ENCODE results near the gene USP54.

USP54 gene

DNA sequence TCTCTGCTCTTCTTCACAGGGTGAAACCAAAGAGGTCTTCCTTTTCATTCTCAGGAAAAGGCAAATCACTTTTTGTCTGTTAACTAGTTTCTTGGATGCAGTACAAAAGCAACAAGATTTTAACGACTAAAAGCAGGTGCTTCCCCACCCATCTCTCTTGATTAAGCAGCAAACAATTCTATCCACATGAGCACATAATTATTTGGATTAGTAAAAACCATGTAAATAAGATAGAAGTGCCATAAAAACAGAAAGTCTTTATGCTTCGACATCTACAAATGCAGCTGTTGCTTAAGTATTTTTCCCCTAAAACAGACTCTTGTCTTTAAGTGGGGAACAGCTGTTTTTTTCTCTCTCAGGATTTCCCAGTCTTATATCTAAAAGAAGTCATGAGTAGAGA, 37.4 kb downstream of the USP54 start:
- Histone ChIP-seq H3K36me3 (ENCODE audit: control insufficient read depth, insufficient read depth, low read length) (no peaks in the 10 kb centered on the region), H3K4me3 (ENCODE audit: low read depth, low read length) (no peak overlapping the region), H3K27me3 (ENCODE audit: control insufficient read depth, insufficient read depth, low read length) (no peaks in the 10 kb centered on the region), H3K4me1 (ENCODE audit: control insufficient read depth, insufficient read depth, low read length) (no peaks in the 10 kb centered on the region), H3K9ac (ENCODE audit: low read depth, low read length) (no peak overlapping the region), H3K9me3 (ENCODE audit: control insufficient read depth, insufficient read depth, low read length) (no peaks in the 10 kb centered on the region)

DNA sequence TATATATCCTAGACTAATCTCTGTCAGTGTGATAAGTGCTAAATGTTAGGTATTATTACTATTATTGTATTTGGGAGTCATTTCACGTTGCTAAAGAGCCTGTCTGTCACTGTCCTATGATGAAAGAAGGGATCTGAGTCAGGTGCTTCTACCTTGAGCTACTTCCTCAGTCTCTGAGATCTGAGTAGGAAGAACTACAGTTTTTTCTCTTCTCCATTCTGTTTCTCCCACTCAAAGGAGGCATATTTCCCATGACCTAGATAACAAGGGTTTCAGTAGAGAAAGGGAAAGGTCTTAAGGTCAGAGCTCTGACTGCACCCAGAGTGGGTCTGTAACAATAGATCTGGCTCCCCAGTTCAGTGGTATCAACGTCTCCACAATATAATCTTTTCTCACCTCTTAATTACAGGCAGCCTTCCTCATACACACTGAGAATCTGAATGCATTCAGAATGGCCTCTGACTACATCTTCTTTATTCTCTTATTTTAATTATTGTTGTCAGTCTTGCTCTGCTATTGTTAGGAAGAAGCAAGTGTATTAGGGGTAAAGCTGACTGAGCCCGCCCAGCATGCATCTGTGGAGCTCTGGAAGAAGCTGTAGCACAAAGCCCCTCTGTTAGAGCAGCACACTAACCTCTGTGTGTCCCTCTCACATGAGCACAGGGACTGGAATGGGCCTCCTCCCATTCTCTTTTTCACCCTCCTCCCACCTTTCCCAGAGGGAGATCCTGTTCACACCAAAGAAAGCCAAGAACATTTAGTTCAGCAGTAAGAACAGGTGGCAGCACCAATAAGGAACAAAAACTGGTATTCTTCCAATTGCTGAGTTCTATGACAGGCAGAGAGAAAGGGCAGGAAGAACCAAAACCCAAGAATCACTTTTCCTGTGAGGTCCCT, 38.1 kb downstream of the USP54 start:
- no peaks in the 10 kb centered on the region for H3K36me3 ChIP-seq (ENCODE audit: control insufficient read depth, insufficient read depth, low read length)
- no peak overlapping the region for H3K4me3 ChIP-seq (ENCODE audit: low read depth, low read length)
- H3K4me1 ChIP-seq (ENCODE audit: control insufficient read depth, insufficient read depth, low read length) = no peaks in the 10 kb centered on the region
- no peaks in the 10 kb centered on the region for H3K27me3 ChIP-seq (ENCODE audit: control insufficient read depth, insufficient read depth, low read length)
- H3K9me3 ChIP-seq (ENCODE audit: control insufficient read depth, insufficient read depth, low read length) = no peaks in the 10 kb centered on the region
- H3K9ac ChIP-seq (ENCODE audit: low read depth, low read length) = no peak overlapping the region

DNA sequence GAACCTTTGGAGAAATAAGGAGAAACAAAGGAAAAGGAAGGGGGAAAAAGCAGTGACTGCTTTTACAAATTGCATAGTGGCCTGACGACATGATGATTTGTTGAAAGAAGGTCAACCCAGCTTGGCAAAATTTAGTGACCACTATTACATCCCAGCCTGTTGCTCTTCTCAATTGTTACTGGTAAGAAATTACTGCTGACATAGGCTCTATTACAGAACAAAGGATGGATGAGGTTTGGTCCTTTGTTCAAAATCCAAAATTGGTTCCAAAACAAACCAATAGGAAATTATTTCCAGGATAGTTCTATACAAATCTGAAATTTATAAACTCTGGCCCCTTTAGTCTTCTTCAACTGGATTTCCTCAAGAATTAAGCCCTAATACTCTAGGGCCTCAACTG, 39.6 kb downstream of the USP54 start:
- no peaks in the 10 kb centered on the region for H3K9me3 ChIP-seq (ENCODE audit: control insufficient read depth, insufficient read depth, low read length)
- no peaks in the 10 kb centered on the region for H3K36me3 ChIP-seq (ENCODE audit: control insufficient read depth, insufficient read depth, low read length)
- no peak overlapping the region for H3K4me3 ChIP-seq (ENCODE audit: low read depth, low read length)
- no peaks in the 10 kb centered on the region for H3K27me3 ChIP-seq (ENCODE audit: control insufficient read depth, insufficient read depth, low read length)
- H3K9ac ChIP-seq (ENCODE audit: low read depth, low read length) = no peak overlapping the region
- H3K4me1 ChIP-seq (ENCODE audit: control insufficient read depth, insufficient read depth, low read length) = no peaks in the 10 kb centered on the region

DNA sequence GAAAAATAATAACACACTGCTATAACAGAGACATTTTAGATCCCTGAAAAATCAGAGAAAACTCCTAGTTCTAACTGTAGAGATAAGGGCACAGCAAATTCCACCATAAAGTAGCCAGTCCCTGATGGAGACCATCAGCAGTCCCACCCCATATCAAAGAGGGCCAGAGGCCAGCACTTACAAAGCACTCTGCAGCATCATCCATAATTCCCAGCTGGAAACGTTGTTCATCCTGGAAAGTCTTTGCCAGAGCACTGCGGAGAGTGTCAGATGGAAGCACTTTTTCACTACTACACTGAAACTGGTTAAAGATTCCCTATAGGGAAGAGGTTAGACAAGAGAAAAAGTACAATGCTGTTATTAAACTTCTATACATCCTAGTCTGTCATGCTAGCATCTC, 45.8 kb downstream of the USP54 start:
- Histone ChIP-seq H3K9me3 (ENCODE audit: control insufficient read depth, insufficient read depth, low read length) (no peaks in the 10 kb centered on the region), H3K9ac (ENCODE audit: low read depth, low read length) (no peak overlapping the region), H3K36me3 (ENCODE audit: control insufficient read depth, insufficient read depth, low read length) (no peaks in the 10 kb centered on the region), H3K4me3 (ENCODE audit: low read depth, low read length) (no peak overlapping the region), H3K4me1 (ENCODE audit: control insufficient read depth, insufficient read depth, low read length) (no peaks in the 10 kb centered on the region), H3K27me3 (ENCODE audit: control insufficient read depth, insufficient read depth, low read length) (no peaks in the 10 kb centered on the region)

DNA sequence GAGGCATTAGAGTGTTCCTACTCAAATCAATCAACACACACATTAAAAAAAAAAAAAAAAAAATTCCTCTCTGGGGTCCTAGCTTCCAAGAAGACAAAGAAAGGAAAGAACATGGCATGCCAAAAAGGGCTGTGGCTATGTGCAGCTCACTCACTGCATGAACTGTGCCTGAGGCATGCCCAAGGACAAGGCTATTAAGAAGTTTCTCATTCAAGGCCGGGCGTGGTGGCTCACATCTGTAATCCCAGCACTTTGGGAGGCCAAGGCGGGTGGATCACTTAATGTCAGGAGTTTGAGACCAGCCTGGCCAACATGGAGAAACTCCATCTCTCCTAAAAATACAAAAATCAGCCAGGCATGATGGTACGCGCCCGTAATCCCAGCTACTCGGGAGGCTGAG, 53.4 kb downstream of the USP54 start:
- H3K9me3 ChIP-seq (ENCODE audit: control insufficient read depth, insufficient read depth, low read length) = no peaks in the 10 kb centered on the region
- no peak overlapping the region for H3K4me3 ChIP-seq (ENCODE audit: low read depth, low read length)
- H3K4me1 ChIP-seq (ENCODE audit: control insufficient read depth, insufficient read depth, low read length) = no peaks in the 10 kb centered on the region
- peak overlapping the region; percentile 3 for H3K9ac ChIP-seq (ENCODE audit: low read depth, low read length)
- no peaks in the 10 kb centered on the region for H3K36me3 ChIP-seq (ENCODE audit: control insufficient read depth, insufficient read depth, low read length)
- no peaks in the 10 kb centered on the region for H3K27me3 ChIP-seq (ENCODE audit: control insufficient read depth, insufficient read depth, low read length)

DNA sequence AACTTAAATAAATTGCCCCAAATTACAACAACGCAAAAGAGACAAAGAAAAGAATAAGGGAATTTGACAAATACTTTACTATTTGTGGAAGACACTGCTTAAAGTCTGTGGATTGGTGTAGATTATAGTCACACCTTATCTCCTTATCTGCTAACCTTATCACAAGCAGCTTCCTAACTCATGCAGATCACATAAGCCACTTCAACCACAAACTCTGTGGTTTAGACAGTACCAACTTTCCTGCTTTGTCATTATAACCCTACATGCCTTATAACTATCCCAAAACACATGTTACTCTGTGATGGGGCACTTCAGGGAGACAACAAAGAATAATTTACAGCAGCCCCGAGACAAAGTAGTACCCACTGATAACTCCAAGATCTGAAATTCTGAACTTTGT, 53.9 kb downstream of the USP54 start:
- Histone ChIP-seq H3K9me3 (ENCODE audit: control insufficient read depth, insufficient read depth, low read length) (no peaks in the 10 kb centered on the region), H3K36me3 (ENCODE audit: control insufficient read depth, insufficient read depth, low read length) (no peaks in the 10 kb centered on the region), H3K27me3 (ENCODE audit: control insufficient read depth, insufficient read depth, low read length) (no peaks in the 10 kb centered on the region), H3K4me3 (ENCODE audit: low read depth, low read length) (no peak overlapping the region), H3K9ac (ENCODE audit: low read depth, low read length) (peak overlapping the region; percentile 3), H3K4me1 (ENCODE audit: control insufficient read depth, insufficient read depth, low read length) (no peaks in the 10 kb centered on the region)

DNA sequence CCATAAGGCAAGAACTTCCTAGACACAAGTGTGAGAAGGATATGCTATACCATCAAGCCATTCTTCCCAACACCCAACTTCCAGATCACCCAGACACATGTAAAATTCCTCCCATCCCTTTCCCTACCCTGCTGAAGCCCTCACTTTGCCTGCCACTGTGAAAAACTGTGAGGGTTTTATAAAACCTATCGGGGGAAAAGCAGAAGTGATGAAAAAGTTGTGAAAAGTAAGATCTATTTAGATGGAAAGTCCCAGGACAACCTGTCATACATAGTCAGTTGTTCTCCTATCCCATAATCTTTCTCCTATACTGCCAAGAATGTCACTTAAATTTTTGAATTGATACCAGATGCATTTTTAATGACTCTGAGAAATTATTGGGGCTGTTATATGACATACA, 56.3 kb downstream of the USP54 start:
- H3K27me3 ChIP-seq (ENCODE audit: control insufficient read depth, insufficient read depth, low read length) = no peaks in the 10 kb centered on the region
- H3K36me3 ChIP-seq (ENCODE audit: control insufficient read depth, insufficient read depth, low read length) = no peaks in the 10 kb centered on the region
- H3K9me3 ChIP-seq (ENCODE audit: control insufficient read depth, insufficient read depth, low read length) = no peaks in the 10 kb centered on the region
- no peak overlapping the region for H3K4me3 ChIP-seq (ENCODE audit: low read depth, low read length)
- H3K4me1 ChIP-seq (ENCODE audit: control insufficient read depth, insufficient read depth, low read length) = no peaks in the 10 kb centered on the region
- H3K9ac ChIP-seq (ENCODE audit: low read depth, low read length) = no peak overlapping the region

DNA sequence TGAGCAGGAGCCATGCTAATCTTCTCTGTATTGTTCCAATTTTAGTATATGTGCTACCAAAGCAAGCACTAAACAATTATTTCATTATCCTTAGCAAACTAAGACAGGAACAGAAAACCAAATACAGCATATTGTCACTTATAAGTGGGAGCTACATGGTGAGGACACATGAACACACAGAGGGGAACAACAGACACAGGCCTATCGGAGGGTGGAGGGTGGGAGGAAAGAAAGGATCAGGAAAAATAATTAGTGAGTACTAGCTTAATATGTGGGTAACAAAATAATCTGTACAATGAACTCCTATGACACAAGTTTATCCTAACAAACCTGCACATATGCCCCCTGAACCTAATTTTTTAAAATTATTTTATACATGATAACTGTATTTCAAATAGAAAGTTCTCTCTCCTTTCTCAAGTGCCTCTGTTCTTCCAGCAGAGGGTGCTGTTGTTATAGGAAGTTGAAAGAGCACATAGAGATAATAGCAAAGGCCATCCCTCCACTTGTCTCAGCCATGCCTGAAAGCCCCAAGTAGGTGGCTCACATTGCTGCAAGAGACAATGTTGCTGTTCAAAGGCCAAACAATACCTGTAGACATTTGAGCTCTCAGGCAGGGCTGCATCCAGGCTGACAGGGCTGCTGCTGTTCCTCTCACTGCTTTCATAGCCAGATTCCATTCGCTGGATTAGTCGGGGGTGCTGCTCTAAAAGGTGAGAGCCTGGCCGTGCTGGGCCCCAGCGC, 61.9 kb downstream of the USP54 start:
- Histone ChIP-seq H3K4me1 (ENCODE audit: control insufficient read depth, insufficient read depth, low read length) (no peaks in the 10 kb centered on the region), H3K27me3 (ENCODE audit: control insufficient read depth, insufficient read depth, low read length) (no peaks in the 10 kb centered on the region), H3K36me3 (ENCODE audit: control insufficient read depth, insufficient read depth, low read length) (no peaks in the 10 kb centered on the region), H3K9me3 (ENCODE audit: control insufficient read depth, insufficient read depth, low read length) (no peaks in the 10 kb centered on the region), H3K9ac (ENCODE audit: low read depth, low read length) (no peak overlapping the region), H3K4me3 (ENCODE audit: low read depth, low read length) (no peak overlapping the region)

DNA sequence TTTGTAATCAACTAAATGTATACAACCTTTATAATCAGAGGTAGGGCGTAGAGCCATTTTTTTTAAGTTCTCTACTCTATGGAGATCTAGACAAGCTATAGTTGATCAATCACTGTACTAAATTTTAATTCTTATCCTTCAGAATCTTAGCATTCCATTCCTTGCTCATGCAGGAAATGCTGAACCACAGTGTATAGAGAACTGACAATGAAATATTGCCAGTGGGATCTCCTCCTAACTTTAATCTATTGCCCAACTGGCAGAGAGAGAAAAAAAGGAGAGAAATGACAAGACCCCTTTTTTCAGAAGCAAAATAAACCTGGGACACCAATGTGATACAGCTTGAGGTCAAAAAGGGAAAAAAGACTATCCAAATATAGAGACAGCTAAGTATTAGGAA, 68.9 kb downstream of the USP54 start:
- peaks cover 9% of the 10 kb centered on the region for H3K36me3 ChIP-seq (ENCODE audit: control insufficient read depth, insufficient read depth, low read length)

DNA sequence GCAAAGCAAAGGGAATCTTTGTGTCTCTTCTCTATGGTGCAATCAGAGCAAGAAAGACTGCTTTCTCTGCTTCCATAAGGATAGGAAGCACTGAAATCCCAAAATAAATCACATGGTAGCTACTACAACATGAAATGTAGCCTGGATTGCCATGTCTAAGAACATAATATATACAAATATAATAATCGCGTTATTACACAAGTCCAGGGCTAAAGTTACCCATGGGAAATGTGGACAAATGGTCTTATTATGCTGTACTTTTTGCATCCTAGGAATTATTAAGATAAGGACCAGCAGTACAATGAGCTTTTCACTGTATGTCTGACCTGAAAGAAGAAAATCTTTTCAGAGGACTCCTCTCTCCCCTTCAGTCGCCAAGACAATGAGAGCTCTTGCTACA, 71.8 kb downstream of the USP54 start:
- Histone ChIP-seq H3K4me3 (ENCODE audit: low read depth, low read length) (no peak overlapping the region), H3K4me1 (ENCODE audit: control insufficient read depth, insufficient read depth, low read length) (no peaks in the 10 kb centered on the region), H3K36me3 (ENCODE audit: control insufficient read depth, insufficient read depth, low read length) (peaks cover 13% of the 10 kb centered on the region), H3K9ac (ENCODE audit: low read depth, low read length) (no peak overlapping the region), H3K27me3 (ENCODE audit: control insufficient read depth, insufficient read depth, low read length) (no peaks in the 10 kb centered on the region), H3K9me3 (ENCODE audit: control insufficient read depth, insufficient read depth, low read length) (no peaks in the 10 kb centered on the region)

More for the DNA sequence above, 68.9 kb downstream of the USP54 start:
- Histone ChIP-seq H3K9me3 (ENCODE audit: control insufficient read depth, insufficient read depth, low read length) (no peaks in the 10 kb centered on the region), H3K9ac (ENCODE audit: low read depth, low read length) (no peak overlapping the region), H3K27me3 (ENCODE audit: control insufficient read depth, insufficient read depth, low read length) (no peaks in the 10 kb centered on the region), H3K4me1 (ENCODE audit: control insufficient read depth, insufficient read depth, low read length) (no peaks in the 10 kb centered on the region), H3K4me3 (ENCODE audit: low read depth, low read length) (no peak overlapping the region)

DNA sequence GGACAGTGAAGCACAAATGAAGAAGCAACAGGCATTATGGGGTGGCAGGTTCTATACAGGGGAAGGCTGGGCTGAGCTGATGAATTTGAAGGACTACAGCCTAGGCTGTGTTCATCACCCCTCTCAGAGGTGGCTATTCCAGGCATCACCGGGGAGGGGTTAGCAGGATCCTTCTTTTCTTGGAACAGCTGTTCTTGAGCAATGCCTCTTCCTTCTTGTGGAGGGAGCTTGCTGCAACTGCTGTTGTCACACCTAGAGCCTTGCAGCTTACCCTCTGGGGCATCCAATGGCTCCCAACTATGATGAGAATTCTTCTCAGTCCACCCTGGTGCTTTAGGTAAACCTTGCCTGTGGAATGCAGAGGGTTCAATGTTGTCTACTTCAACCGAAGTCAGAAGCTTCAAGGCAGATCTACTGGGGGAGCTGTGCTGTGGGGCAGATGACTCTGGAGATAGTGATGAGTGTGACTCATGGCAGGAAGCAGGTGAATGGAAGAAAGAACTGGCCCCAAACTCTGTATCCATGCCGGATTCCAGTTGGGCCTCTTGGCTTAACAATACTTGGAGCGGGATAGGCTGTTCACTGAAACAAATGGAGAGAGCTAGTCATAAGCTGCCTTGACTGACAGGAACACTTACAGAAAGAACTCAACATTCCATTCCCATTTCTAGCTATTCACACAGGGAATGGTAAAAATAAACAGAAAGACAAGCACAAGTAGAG, 73.8 kb downstream of the USP54 start:
- H3K9ac ChIP-seq (ENCODE audit: low read depth, low read length) = no peak overlapping the region
- no peaks in the 10 kb centered on the region for H3K27me3 ChIP-seq (ENCODE audit: control insufficient read depth, insufficient read depth, low read length)
- peaks cover 13% of the 10 kb centered on the region for H3K36me3 ChIP-seq (ENCODE audit: control insufficient read depth, insufficient read depth, low read length)
- H3K4me3 ChIP-seq (ENCODE audit: low read depth, low read length) = no peak overlapping the region
- no peaks in the 10 kb centered on the region for H3K9me3 ChIP-seq (ENCODE audit: control insufficient read depth, insufficient read depth, low read length)
- H3K4me1 ChIP-seq (ENCODE audit: control insufficient read depth, insufficient read depth, low read length) = no peaks in the 10 kb centered on the region
